K562 (cell line): ENCODE results near the gene SEPTIN1. TPM values are rescaled to one million over a fixed set of nuclear protein-coding genes. Genes with fewer than 3 reads are reported as not detected.
"Not testable (repeated sequence)": the region's sequence is repeated elsewhere in the genome, so short reads cannot be mapped to it uniquely, and the experiment has no call there.

Experiments
- ATAC-seq: fragments of 200-7000 bp; cut with Tn5 transposase; 3 replicates; pipeline ENCODE4 v1.9.1; 2020; ENCODE audit warnings: moderate library complexity
- BruUV-seq: library from RNA; stranded (reverse); fragments of 400-500 nt; replicated peaks from 2 replicates; lab custom pipeline; 2021; lab: Mats Ljungman, UMichigan
- CTCF ChIA-PET: fragments of 300-600 bp; formaldehyde crosslinking; extraction: SDS; loops from one replicate; lab custom pipeline; 2021; ENCODE audit warnings: low intra/inter-chr PET ratio; lab: Yijun Ruan, JAX
- POLR2A ChIA-PET: fragments of 300-600, 350-650 bp; sonication (Branson Sonifier 250); formaldehyde crosslinking; extraction: SDS; loops from one replicate; lab custom pipeline; 2021; ENCODE audit warnings: antibody characterized with exemption, inconsistent platforms; lab: Yijun Ruan, JAX
- DNase-seq, 4 experiments: peaks; one replicate each; pipeline versions ENCODE4 v3.0.0 to v3.0.0-alpha.2; 2011 to 2018; ENCODE audit warnings: low spot score in 3 of 4, mixed read lengths in 3 of 4; ENCODE audit errors: extremely low read depth in 1 of 4
- FAIRE-seq: peaks from 2 replicates; lab custom pipeline; 2011; peaks lifted over from hg19 to GRCh38; lab: Jason Lieb, UNC
- H2AFZ ChIP-seq: 2 replicates; pipeline ENCODE4 v1.6.0; 2011; ENCODE audit warnings: low read depth, low read length, control low read depth, inconsistent platforms
- H3K27ac ChIP-seq: fragments of 200-600 bp; 3 replicates; pipeline ENCODE4 v1.8.0; 2011; ENCODE audit warnings: low read depth, mild to moderate bottlenecking, control low read depth, inconsistent platforms, low read length, moderate library complexity, mixed read lengths; ENCODE audit errors: extremely low read depth
- H3K27me3 ChIP-seq, 2 experiments: fragments of 300-600 bp in 1 of 2; 2 replicates in 1 of 2; 3 replicates in 1 of 2; pipeline versions ENCODE4 v1.6.0 to v1.8.0; 2011; ENCODE audit warnings: inconsistent platforms in 2 of 2, low read length in 2 of 2, mild to moderate bottlenecking in 1 of 2, mixed read lengths in 1 of 2, moderate library complexity in 1 of 2; ENCODE audit not compliant: control insufficient read depth in 2 of 2, insufficient read depth in 2 of 2
- H3K36me3 ChIP-seq: fragments of 300-600 bp; 3 replicates; pipeline ENCODE4 v1.8.0; 2011; ENCODE audit warnings: mild to moderate bottlenecking, low read length, inconsistent platforms; ENCODE audit not compliant: control insufficient read depth, insufficient read depth
- H3K4me1 ChIP-seq, 2 experiments: fragments of 200-600 bp in 1 of 2; replicated peaks in 1 of 2; 2 replicates in 1 of 2; 3 replicates in 1 of 2; pipeline versions ENCODE4 v1.5.1 to v1.8.0; 2011; ENCODE audit warnings: inconsistent platforms in 2 of 2, low read length in 2 of 2, mild to moderate bottlenecking in 1 of 2, mixed read lengths in 1 of 2, moderate library complexity in 1 of 2; ENCODE audit not compliant: control insufficient read depth in 2 of 2, insufficient read depth in 2 of 2
- H3K4me2 ChIP-seq: 2 replicates; pipeline ENCODE4 v1.6.1; 2011; ENCODE audit warnings: low read length, control low read depth, inconsistent platforms, mixed read lengths; ENCODE audit not compliant: insufficient read depth
- H3K4me3 ChIP-seq: fragments of 200-600 bp; sonication (generic), shearing (Covaris generic); 2 replicates; pipeline ENCODE4 v1.5.1; 2016; ENCODE audit warnings: control low read depth, inconsistent platforms
- H3K79me2 ChIP-seq: fragments of 200-600 bp; 3 replicates; pipeline ENCODE4 v1.8.0; 2011; ENCODE audit warnings: low read length, inconsistent platforms; ENCODE audit not compliant: control insufficient read depth, insufficient read depth
- H3K9ac ChIP-seq, 2 experiments: 2 replicates each; pipeline versions ENCODE4 v1.6.0 to v1.6.1; 2011; ENCODE audit warnings: low read depth in 2 of 2, low read length in 2 of 2, control low read depth in 1 of 2, inconsistent platforms in 1 of 2, mild to moderate bottlenecking in 1 of 2, mixed read lengths in 1 of 2; ENCODE audit not compliant: insufficient read depth in 1 of 2
- H3K9me1 ChIP-seq: one replicate; pipeline ENCODE4 v1.6.0; 2011; ENCODE audit warnings: inconsistent platforms, mild to moderate bottlenecking, low read length, moderate library complexity; ENCODE audit not compliant: control insufficient read depth, insufficient read depth
- H3K9me3 ChIP-seq: replicated peaks from 2 replicates; pipeline ENCODE4 v1.5.1; 2011; ENCODE audit warnings: low read depth, low read length, inconsistent platforms; ENCODE audit not compliant: control insufficient read depth, insufficient read depth
- H4K20me1 ChIP-seq: replicated peaks from 2 replicates; pipeline ENCODE4 v1.6.1; 2011; ENCODE audit warnings: low read length, inconsistent platforms, mixed read lengths; ENCODE audit not compliant: control insufficient read depth, insufficient read depth
- NR1H2 ChIP-seq: sonication (generic); formaldehyde crosslinking; IDR thresholded peaks from 2 replicates; pipeline ENCODE4 v1.4.0; 2020; ENCODE audit warnings: mild to moderate bottlenecking, missing genetic modification reagents
- ZNF551 ChIP-seq: fragments of 250-450 bp; sonication (Bioruptor Pico); IDR thresholded peaks from 2 replicates; pipeline ENCODE4 v1.5.0; 2021; ENCODE audit warnings: mild to moderate bottlenecking, moderate library complexity
- WGBS: fragments of 100-300 bp; shearing (Covaris generic); methylation state at CpG from one replicate; pipeline ENCODE4 v1.1.6; 2016; ENCODE audit warnings: low coverage, mixed read lengths; ENCODE audit not compliant: insufficient coverage; ENCODE audit errors: missing lambda C conversion rate; 5-methylcytosine and 5-hydroxymethylcytosine counted together
- in situ Hi-C: fragments of 300-500 bp; cut with MboI; formaldehyde crosslinking; loops from 4 replicates; pipeline ENCODE4 v1.15.0; 2018; ENCODE audit warnings: inconsistent platforms, mixed read lengths
- intact Hi-C: fragments of 100-400 bp; cut with micrococcal nuclease; formaldehyde crosslinking; loops from 2 replicates; pipeline ENCODE4 v1.14.2; 2022
- polyA plus RNA-seq, 8 experiments: library from polyadenylated mRNA; depleted of rRNA in 4 of 8; stranded (reverse) in 5 of 8; unstranded in 3 of 8; fragments of >200 nt; fragmentation: Nextera tagmentation in 2 of 8; fragmentation: Illumina TruSeq in 1 of 8; extraction: Ambion mirVana in 2 of 8; extraction: Trizol in 1 of 8; gene quantifications; 2 replicates each; pipeline versions ENCODE4 v1.2.1 to v1.2.3, GENCODE V29; 2011 to 2014; ENCODE audit warnings: inconsistent platforms in 1 of 8, missing spikeins in 1 of 8
- total RNA-seq, 7 experiments: library from RNA; depleted of rRNA in 6 of 7; stranded (reverse); fragments of >200 nt in 6 of 7; fragmentation: Illumina TruSeq in 2 of 7; extraction: Trizol in 2 of 7; gene quantifications; 2 replicates each; pipeline versions ENCODE4 v1.2.1 to v1.2.3, GENCODE V29; 2011 to 2021; ENCODE audit warnings: low replicate concordance in 1 of 7
- TF ChIP-seq, protein P1 (sequence below), 2 experiments: fragments of 450-650 bp in 1 of 2; sonication (generic) in 1 of 2; formaldehyde crosslinking in 1 of 2; IDR thresholded peaks; 2 replicates each; pipeline versions ENCODE4 v1.7.1 to v1.9.0; 2016 to 2022; ENCODE audit warnings: inconsistent platforms in 1 of 2, mild to moderate bottlenecking in 1 of 2, missing genetic modification reagents in 1 of 2

The SEPTIN1 gene
- total and polyA plus RNA-seq, 9 of the 15 experiments (the other 6 are each of a cell fraction or from before 2014, with no cell fraction given), result 0.23 to 5.6 (median 1.7) TPM; not detected in 1

DNA sequence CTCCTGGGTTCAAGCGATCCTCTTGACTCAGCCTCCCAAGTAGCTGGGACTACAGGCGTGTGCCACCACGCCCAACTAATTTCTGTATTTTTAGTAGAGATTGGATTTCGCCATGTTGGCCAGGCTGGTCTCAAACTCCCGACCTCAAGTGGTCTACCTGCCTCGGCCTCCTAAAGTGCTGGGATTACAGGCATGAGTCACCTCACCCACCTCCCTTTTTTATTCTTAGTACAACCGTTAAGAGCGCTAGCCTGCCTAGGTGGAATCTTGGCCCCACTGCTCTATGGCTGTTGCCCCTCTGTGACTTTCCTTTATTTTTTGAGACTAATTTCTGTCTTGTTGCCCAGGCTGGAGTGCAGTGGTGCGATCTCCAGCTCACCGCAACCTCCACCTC lies 44.4 kb downstream of the SEPTIN1 start:
- H4K20me1 ChIP-seq, CTCF ChIA-PET, DNase-seq, in situ Hi-C loops, BruUV-seq, intact Hi-C loops, H3K36me3 ChIP-seq, H3K4me2 ChIP-seq, FAIRE-seq, ATAC-seq, H3K27ac ChIP-seq, H2AFZ ChIP-seq, H3K27me3 ChIP-seq, H3K4me3 ChIP-seq, H3K9ac ChIP-seq, H3K9me1 ChIP-seq, H3K9me3 ChIP-seq: not testable (repeated sequence)
- 62% methylated on average over 7 of the region's 10 CpGs for WGBS
- POLR2A ChIA-PET, result interaction anchor here (0.6 kb wide), 2 partner anchors 17 to 224 kb away, joined by 3 to 4 read pairs; partner anchors contain the start of gene CD2BP2
- peaks cover 14% of the 10 kb centered on the region for H3K79me2 ChIP-seq
- peaks cover 8 to 22% of the 10 kb centered on the region in 2 experiments; a peak in 4 of 5 replicates for H3K4me1 ChIP-seq

DNA sequence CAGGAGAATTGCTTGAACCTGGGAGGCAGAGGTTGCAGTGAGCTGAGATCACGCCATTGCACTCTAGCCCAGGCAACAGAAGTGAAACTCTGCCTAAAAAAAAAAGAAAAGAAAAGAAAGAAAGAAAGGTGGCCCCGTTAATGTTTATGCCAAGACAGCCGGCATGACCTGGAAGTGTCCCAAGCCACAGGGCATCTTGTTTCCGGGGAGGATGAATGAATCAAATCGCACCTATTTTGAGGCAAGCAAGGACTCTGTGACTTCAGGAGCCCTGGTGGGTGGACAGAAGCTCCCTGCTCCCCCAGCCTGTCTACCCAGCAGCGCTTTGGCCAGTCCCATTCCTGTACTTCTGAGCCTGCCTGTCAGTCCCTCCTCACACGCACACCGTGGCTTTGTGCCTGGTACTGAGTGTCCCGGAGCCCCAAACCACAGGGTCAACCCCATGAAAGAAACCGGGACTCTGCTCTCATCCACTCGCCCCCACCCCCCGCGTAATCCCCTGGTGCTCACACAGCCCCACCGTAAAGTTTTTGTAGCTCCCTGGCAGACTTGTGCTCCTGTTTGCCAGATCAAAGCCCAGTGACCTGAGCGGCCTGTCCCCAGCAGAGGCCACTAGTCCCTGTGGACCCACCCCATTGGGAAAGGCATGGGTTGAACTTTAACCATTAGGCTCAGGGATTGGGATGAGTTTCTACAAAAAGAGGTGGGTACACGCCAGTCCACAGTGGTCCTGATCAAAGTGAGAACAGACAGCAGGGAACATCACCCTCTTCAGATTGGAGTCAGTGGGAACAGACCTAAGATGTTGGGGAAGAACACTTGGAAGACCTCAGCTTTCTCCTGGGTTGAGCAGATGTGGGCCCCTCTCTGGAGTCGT lies 46.5 kb downstream of the SEPTIN1 start:
- peak overlapping the region; percentile 63 for H3K4me3 ChIP-seq
- FAIRE-seq (no peak), ATAC-seq (peak; percentile 25; the same call in 2 of the 3 replicates), DNase-seq (peak in 2 of 4 experiments; percentile 7 to 24)
- H3K27ac ChIP-seq, result peak overlapping the region; percentile 87; the same call in 2 of the 3 replicates
- peak overlapping the region; percentile 76 to 92 for H3K9ac ChIP-seq
- peak overlapping the region; percentile 82 for H2AFZ ChIP-seq
- no peaks in the 10 kb centered on the region for H3K36me3 ChIP-seq
- ChIA-PET CTCF (no interaction called here), POLR2A (interaction anchor here (0.6 to 1.1 kb wide), 4 partner anchors 17 to 35 kb away, joined by 3 to 5 read pairs (median 3); partner anchors contain the start of gene TBC1D10B)
- intact Hi-C loops, result no loop called here
- peaks cover 29% of the 10 kb centered on the region for H3K79me2 ChIP-seq
- H3K4me1 ChIP-seq, result peaks cover 8 to 17% of the 10 kb centered on the region in 2 experiments; a peak in 4 of 5 replicates
- no peaks in the 10 kb centered on the region for H3K27me3 ChIP-seq
- H3K9me1 ChIP-seq, result no peaks in the 10 kb centered on the region
- 25% methylated on average over 14 of the region's 17 CpGs for WGBS
- in situ Hi-C loops, result no loop called here
- BruUV-seq, result TSS peak; percentile 85
- no peaks in the 10 kb centered on the region for H4K20me1 ChIP-seq
- H3K4me2 ChIP-seq, result peak overlapping the region; percentile 88
- no peaks in the 10 kb centered on the region for H3K9me3 ChIP-seq
- TF ChIP-seq, protein P1, sequence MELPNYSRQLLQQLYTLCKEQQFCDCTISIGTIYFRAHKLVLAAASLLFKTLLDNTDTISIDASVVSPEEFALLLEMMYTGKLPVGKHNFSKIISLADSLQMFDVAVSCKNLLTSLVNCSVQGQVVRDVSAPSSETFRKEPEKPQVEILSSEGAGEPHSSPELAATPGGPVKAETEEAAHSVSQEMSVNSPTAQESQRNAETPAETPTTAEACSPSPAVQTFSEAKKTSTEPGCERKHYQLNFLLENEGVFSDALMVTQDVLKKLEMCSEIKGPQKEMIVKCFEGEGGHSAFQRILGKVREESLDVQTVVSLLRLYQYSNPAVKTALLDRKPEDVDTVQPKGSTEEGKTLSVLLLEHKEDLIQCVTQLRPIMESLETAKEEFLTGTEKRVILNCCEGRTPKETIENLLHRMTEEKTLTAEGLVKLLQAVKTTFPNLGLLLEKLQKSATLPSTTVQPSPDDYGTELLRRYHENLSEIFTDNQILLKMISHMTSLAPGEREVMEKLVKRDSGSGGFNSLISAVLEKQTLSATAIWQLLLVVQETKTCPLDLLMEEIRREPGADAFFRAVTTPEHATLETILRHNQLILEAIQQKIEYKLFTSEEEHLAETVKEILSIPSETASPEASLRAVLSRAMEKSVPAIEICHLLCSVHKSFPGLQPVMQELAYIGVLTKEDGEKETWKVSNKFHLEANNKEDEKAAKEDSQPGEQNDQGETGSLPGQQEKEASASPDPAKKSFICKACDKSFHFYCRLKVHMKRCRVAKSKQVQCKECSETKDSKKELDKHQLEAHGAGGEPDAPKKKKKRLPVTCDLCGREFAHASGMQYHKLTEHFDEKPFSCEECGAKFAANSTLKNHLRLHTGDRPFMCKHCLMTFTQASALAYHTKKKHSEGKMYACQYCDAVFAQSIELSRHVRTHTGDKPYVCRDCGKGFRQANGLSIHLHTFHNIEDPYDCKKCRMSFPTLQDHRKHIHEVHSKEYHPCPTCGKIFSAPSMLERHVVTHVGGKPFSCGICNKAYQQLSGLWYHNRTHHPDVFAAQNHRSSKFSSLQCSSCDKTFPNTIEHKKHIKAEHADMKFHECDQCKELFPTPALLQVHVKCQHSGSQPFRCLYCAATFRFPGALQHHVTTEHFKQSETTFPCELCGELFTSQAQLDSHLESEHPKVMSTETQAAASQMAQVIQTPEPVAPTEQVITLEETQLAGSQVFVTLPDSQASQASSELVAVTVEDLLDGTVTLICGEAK (IDR thresholded peaks at IDR 0.05), result peak; percentile 24; the same call in 1 of the 2 replicates
- TF ChIP-seq, protein P1 (CRISPR knock-in tag; IDR thresholded peaks at IDR 0.05), result no peak
- TF ChIP-seq NR1H2 (no peak), ZNF551 (CRISPR knock-in tag) (no peak)
